ENCODE results near the gene BLOC1S3.

BLOC1S3 gene

DNA sequence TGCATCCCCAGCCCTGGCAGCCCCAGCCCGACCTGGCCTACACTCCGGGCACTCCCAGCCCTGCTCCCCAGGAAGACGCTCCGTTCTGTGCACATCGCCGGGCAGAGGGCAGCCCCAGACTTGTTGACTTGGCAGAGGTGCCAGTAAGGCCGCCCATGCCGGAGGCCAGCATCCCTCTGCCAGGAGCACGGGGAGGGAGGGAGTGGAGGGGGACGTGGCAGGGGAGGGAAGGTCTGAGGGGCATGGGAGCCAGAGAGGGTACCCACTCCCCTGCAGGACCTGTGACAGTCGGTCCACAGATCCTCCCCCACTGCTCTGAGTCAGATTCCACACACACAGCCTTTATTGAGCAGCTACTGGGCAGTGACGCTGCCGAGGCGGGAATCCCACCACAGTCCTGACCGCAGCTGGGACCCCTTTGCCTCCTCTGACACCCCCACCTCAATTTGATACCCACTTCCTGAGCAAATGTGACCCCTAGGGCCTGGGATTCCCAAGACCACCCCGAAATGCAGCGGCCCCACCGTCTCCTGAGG, 15.9 kb upstream of the BLOC1S3 start:
- DNase-seq = no peak

- DNase-seq = no peak
These were observed 15.4 kb upstream of the BLOC1S3 start for GRCh38 chr19:45163156-45163555.

GRCh38 chr19:45163751-45164460, 14.7 kb upstream of the BLOC1S3 start:
- DNase-seq = no peak

GRCh38 chr19:45164577-45165335, 13.8 kb upstream of the BLOC1S3 start:
- no peak for DNase-seq

DNA sequence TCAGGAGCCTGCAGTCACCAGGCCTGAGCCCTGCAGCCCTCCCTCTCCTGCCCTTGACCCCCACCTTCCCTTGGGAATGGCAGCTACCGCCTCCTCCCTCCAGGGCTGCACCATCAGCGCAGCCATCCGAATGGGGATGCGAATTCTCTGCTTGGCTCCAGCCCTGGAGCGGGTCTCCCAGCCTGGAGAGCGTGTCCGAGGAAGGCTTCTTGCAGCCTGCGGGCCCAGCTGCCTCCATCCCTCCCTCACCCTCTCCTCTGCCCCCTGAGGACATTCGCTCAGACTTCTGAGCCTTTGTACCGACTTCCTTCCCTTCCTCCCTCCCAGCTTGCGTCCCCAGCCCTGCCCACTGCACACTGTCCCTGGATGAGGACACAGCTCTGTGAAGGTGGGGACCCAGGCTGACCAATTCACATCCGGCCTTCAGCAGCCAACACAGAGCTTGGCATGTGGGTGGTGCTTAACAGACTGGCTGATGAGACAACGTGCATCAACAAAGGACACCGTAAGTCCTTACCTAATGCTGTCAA, 11.8 kb upstream of the BLOC1S3 start:
- no peak for DNase-seq

- peak; percentile 12 for DNase-seq
These were observed 9.7 kb upstream of the BLOC1S3 start for GRCh38 chr19:45168767-45169351.

DNA sequence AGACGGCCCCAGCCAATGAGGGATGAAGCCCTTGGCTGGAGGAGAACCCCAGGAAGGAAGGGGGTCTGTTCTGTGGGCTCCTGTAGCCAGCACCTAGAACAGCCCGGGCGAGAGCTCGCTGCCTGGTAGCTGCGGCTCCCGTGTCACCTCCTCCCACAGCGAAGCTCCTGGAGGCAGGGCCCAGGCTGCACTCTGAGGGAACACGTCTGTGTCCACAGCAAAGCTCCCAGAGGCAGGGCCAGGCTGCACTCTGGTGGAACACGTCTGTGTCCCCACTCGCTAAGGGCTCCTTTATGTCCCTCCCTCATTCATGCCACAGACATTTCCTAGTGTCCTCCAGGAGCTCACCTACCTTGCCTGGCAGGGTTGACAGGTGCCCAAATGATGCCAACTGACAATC, 9.0 kb upstream of the BLOC1S3 start:
- no peak for DNase-seq

DNA sequence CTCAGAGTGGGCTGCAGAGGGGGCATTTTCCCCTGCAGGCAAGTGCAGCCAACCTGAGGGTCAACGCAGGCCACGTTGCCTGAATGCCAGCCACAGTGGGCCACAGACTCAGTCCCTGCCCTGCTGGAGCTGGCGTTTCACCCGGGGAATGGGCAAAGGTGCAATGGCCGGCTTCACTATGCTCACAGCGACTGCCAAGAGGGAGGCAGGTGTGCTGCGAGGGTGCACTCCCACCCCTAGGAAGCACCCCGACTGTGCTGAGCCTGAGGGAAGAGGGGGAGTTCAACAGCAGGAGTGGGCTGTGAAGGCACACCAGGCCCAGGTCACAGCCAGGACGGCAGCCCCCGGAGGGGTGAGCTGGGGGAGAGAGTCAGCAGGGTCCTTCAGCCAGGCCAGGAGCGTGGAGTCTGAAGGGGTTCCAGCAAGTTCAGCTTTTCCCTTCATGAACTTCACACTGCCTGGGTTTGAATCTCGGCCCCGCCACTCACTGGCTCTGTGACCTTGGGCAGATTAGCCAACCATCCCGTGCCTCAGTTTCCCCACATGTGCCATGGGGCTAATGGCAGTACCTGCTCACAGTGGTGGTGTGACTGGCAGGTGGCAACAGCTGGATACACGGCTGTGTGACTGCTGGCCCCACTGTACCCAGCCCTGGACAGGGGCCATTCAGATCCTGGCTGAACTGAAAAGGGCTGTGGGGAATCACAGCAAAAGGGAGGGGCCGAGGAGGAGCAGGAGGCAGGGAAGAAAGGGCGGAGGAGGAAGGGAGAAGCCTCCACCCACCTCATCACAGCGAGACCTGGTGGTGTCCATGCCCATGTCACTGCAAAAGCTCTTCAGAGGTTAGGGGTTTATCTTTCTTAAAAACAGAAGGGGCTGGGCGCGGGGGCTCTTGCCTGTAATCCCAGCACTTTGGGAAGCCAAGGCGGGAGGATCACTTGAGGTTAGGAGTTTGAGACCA, 8.2 kb upstream of the BLOC1S3 start:
- DNase-seq = no peak

GRCh38 chr19:45171211-45171623, 7.4 kb upstream of the BLOC1S3 start:
- DNase-seq = no peak

DNA sequence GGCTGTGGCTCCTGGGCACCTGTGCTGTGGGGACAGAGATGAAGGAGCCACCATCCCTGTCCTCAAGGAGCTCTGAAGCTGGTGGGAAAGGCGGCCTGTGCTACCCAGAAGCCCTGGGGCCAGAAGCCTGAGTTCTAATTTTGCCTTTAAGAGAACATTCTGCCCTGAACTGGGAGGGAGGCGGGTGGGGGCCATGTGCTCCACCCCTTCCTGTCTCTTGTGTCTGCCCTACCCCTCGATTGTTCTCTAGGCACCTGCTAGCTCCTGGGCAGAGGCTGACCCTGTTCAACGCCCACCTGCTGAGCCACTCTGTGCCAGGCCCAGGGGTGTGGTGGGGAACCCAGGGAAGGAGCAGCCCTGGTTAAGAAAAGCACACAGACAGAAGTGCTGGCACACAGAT, 6.4 kb upstream of the BLOC1S3 start:
- no peak for DNase-seq

DNA sequence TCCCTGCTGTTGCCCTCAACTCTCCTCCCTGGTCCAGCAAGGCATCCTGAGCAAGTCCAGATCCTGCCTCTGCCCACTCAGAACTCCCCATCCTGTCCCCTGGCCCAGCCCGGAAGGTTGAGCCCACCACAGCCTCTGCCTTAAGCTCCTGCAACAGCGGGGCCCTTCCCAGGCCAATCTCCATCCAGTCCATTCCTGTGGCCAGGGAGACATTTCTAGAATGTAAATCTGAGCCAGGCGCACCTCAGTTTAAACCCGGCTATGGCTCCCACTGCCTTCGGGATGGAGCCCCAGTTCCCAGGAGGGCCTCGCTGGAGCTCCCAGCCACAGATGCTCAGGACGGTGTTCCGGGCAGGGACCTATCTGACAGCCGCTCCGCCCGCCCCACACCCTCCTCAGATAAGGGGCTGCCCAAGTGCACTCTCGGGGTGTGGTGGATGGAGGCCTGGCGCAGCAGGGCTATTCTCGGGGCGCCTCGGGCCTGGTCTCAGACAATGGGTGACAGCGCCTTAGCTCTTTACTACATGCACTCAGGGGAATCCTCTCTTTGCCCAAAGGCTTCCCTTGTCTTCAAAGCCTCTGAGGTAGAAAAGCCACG, 5.9 kb upstream of the BLOC1S3 start:
- DNase-seq = no peak

DNA sequence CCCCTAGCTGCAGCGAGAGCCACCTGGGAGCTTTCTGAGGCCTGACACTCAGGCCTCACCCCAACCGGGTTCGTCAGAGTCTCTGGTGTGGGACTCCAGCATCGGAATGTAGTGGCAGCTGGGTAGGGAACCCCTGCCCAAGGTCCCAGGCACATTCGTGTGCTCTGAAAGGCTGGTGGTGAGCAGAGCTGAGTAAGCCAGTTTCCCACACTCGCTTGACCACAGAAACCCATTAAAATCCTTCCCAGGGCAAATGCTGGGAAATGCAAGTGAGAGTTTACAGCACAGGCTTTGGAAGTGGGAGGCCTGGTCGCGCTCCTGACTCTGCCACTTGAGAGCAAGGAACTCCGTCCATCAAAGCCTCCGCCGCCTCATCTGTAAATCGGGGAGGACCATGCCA, 4.8 kb upstream of the BLOC1S3 start:
- DNase-seq = no peak

DNA sequence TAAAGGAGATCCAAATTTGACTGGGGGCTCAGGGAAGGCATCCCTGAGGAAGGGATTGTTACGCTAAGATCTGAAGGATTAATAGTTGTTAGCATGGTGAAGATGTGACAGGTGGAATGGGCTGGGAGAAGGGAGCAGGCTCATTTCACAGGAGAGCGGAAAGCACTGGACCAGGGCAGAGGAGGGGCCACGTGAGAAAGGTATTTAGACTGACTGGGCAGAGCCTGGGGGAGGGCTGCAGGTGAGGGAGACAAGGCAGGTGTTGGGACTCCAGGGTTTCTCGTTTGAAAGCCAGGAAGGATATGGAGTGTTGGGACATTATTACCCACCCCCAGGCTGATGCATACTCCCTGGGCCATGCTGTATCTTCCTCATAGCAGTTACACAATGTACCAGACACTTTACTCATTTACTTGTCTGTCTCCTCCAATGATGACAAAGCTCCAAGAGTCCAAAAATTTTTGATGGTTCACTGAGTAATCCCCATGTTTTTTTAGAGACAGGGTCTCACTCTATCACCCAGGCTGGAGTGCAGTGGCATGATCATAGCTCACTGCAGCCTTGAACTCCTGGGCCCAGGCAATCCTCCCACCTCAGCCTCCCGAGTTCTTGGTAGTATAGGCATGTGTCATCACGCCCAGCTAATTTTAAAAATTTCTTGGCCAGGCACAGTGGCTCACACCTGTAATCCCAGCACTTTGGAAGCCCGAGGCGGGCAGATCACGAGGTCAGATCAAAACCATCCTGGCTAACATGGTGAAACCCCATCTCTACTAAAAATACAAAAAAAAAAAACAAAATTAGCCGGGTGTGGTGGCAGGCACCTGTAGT, 2.9 kb upstream of the BLOC1S3 start:
- no peak for DNase-seq

DNA sequence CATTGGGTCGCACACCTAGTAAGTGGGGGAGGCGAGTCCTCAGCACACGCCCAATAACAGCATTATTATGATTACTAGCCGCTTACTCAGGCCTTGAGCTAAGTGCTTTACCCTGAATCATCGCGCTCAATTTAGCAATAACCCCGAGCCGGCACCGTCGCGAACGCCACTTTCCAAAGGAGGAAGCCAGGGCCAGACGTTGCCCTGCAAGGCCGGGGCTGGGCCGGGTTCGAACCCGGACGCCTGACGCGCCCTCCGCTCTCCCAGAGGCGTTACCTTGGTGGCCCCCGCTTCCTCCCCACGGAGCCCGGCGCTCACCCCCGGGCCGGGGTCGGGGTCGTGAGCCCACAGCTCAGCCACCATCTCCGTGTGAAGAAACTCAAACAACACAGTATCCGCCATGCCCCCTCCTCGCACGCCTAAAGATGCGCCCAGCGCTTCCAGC, 745 bp upstream of the BLOC1S3 start, which contains the start of gene TRAPPC6A:
TSS of gene TRAPPC6A (minus strand) at position 421 of the 445 bp plus-strand sequence. CDS start at position 402, 19 bp downstream.
- DNase-seq = no peak

DNA sequence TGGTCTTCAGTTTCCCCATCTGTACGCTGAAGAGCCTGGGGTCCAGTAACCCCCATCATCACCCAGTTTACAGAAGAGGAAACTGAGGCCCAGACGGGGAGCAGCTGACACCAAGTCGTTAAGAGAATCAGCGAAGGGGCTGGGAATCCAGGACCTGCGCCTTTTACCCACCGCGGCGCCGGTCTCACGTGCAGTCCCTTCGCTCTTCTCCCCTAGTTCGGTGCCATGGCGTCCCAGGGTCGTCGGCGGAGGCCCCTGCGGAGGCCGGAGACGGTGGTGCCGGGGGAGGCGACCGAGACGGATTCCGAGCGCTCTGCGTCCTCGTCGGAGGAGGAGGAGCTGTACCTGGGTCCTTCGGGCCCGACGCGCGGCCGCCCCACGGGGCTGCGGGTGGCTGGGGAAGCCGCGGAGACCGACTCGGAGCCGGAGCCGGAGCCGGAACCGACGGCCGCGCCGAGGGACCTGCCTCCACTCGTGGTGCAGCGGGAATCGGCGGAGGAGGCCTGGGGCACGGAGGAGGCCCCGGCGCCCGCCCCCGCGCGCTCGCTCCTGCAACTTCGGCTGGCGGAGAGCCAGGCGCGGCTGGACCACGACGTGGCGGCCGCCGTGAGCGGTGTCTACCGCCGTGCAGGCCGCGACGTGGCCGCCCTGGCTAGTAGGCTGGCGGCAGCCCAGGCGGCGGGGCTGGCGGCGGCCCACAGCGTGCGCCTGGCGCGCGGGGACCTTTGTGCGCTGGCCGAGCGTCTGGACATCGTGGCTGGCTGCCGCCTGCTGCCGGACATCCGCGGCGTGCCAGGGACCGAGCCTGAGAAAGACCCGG, 698 bp downstream of the BLOC1S3 start:
- no peak for DNase-seq

- DNase-seq = no peak
These were observed 1.3 kb downstream of the BLOC1S3 start for GRCh38 chr19:45179892-45180370.

DNA sequence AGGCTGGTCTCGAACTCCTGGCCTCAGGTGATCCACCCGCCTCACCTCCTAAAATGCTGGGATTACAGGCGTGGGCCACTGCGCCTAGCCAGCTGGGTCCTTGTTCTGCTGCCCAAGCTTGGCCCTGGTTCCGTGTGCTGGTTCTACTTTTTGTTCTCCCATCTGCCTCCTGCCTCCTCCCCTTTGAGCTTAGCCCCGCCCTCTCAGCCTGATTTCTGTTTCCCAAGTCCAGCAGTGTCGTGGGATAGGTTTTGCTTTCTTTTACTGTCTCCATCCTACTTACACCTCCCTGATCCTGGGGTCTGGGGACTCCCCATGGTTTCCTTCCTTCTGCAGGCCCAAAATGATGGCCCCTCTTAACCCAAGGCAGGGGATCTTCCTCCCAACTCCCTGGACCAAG, 2.4 kb downstream of the BLOC1S3 start:
- no peak for DNase-seq

DNA sequence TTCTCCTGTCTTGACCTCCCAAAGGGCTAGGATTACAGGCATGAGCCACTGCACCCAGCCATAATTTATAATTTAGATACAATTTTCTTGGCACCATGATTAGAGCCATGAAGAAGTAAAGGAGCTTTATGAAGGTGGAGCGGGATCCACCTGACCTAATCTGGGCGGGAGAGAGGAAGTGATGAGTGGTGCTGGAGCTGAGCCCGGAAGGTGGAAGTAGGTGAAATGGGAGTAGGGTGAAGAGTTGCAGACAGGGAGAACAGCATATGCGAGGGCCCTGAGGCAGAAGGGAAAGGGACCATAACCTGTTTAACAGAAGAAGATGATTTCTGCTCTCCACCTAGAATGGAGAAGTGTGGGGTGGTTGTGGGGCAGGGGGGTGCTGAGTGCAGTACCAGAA, 4.2 kb downstream of the BLOC1S3 start:
- DNase-seq = no peak

GRCh38 chr19:45184115-45184514, 5.5 kb downstream of the BLOC1S3 start:
- no peak for DNase-seq
